Subcutaneous abdominal adipose tissue (tissue), 5 donors: ENCODE results near the gene SRL.
"Not testable (repeated sequence)": the region's sequence is repeated elsewhere in the genome, so short reads cannot be mapped to it uniquely, and the experiment has no call there.

Experiments
- H3K27ac ChIP-seq: one replicate; pipeline ENCODE4 v1.7.0; 2013; ENCODE audit warnings: low read depth, mild to moderate bottlenecking, inconsistent platforms, low read length, moderate library complexity
- H3K27me3 ChIP-seq, 5 donors: one replicate each; pipeline ENCODE4 v1.7.0; 2013; ENCODE audit warnings: low read length in 5 of 5, inconsistent platforms in 1 of 5; ENCODE audit not compliant: control insufficient read depth in 5 of 5, insufficient read depth in 4 of 5
- H3K36me3 ChIP-seq, 5 donors: one replicate each; pipeline ENCODE4 v1.7.0; 2013; ENCODE audit warnings: low read length in 5 of 5; ENCODE audit not compliant: control insufficient read depth in 5 of 5, insufficient read depth in 5 of 5
- H3K4me1 ChIP-seq, 5 donors: one replicate each; pipeline ENCODE4 v1.7.0; 2013; ENCODE audit warnings: low read length in 5 of 5, mild to moderate bottlenecking in 3 of 5, moderate library complexity in 1 of 5; ENCODE audit not compliant: control insufficient read depth in 5 of 5, insufficient read depth in 5 of 5
- H3K4me3 ChIP-seq, 5 donors: one replicate each; pipeline ENCODE4 v1.7.0; 2013; ENCODE audit warnings: low read length in 5 of 5, low read depth in 1 of 5
- H3K9ac ChIP-seq, 5 donors: one replicate each; pipeline ENCODE4 v1.7.0; 2013; ENCODE audit warnings: low read length in 5 of 5, mild to moderate bottlenecking in 4 of 5, moderate library complexity in 3 of 5
- H3K9me3 ChIP-seq, 5 donors: one replicate each; pipeline ENCODE4 v1.7.0; 2013; ENCODE audit warnings: low read length in 5 of 5; ENCODE audit not compliant: control insufficient read depth in 5 of 5
- donor health status: healthy.
- donor health status: healthy.
- donor health status: healthy.
- donor health status: healthy.
- donor health status: healthy.

SRL gene

GRCh38 chr16:4153364-4153763 is 88.5 kb downstream of the SRL start:
- H3K4me1 ChIP-seq, H3K9me3 ChIP-seq, H3K27me3 ChIP-seq, H3K36me3 ChIP-seq, H3K9ac ChIP-seq, H3K27ac ChIP-seq, H3K4me3 ChIP-seq: not testable (repeated sequence)

- H3K9ac ChIP-seq: no peak overlapping the region
- no peaks in the 10 kb centered on the region for H3K4me1 ChIP-seq
- H3K9me3 ChIP-seq: peaks cover 0 to 5% (median 0%) of the 10 kb centered on the region in 5 donors
- no peak overlapping the region for H3K4me3 ChIP-seq
- H3K27me3 ChIP-seq: peaks cover 0 to 8% (median 0%) of the 10 kb centered on the region in 5 donors
- H3K27ac ChIP-seq: no peak overlapping the region
- no peaks in the 10 kb centered on the region for H3K36me3 ChIP-seq
Measured at GRCh38 chr16:4152267-4152666, 89.6 kb downstream of the SRL start.

GRCh38 chr16:4147236-4147635 is 94.6 kb downstream of the SRL start:
- Histone ChIP-seq H3K36me3 (no peaks in the 10 kb centered on the region), H3K9ac (no peak overlapping the region), H3K4me1 (no peaks in the 10 kb centered on the region), H3K27ac (no peak overlapping the region), H3K27me3 (peaks cover 0 to 7% (median 0%) of the 10 kb centered on the region in 5 donors), H3K4me3 (no peak overlapping the region), H3K9me3 (peaks cover 0 to 2% (median 0%) of the 10 kb centered on the region in 5 donors)

- Histone ChIP-seq H3K36me3 (no peaks in the 10 kb centered on the region), H3K27ac (no peak overlapping the region), H3K9ac (no peak overlapping the region), H3K4me1 (no peaks in the 10 kb centered on the region), H3K9me3 (no peaks in the 10 kb centered on the region), H3K27me3 (no peaks in the 10 kb centered on the region), H3K4me3 (no peak overlapping the region)
Measured at GRCh38 chr16:4142268-4142667, 99.6 kb downstream of the SRL start.

- no peak overlapping the region for H3K4me3 ChIP-seq
- no peaks in the 10 kb centered on the region for H3K9me3 ChIP-seq
- H3K4me1 ChIP-seq: no peaks in the 10 kb centered on the region
- no peaks in the 10 kb centered on the region for H3K36me3 ChIP-seq
- H3K27ac ChIP-seq: no peak overlapping the region
- no peak overlapping the region for H3K9ac ChIP-seq
- H3K27me3 ChIP-seq: no peaks in the 10 kb centered on the region
Measured at GRCh38 chr16:4141604-4142003, 100.3 kb downstream of the SRL start.

GRCh38 chr16:4140652-4141051 is 101.2 kb downstream of the SRL start:
- H3K4me1 ChIP-seq: no peaks in the 10 kb centered on the region
- H3K9me3 ChIP-seq: no peaks in the 10 kb centered on the region
- H3K27me3 ChIP-seq: peaks cover 0 to 6% (median 0%) of the 10 kb centered on the region in 5 donors
- H3K4me3 ChIP-seq: no peak overlapping the region
- no peaks in the 10 kb centered on the region for H3K36me3 ChIP-seq
- H3K27ac ChIP-seq: no peak overlapping the region
- H3K9ac ChIP-seq: no peak overlapping the region

- Histone ChIP-seq H3K9me3 (no peaks in the 10 kb centered on the region), H3K27me3 (peaks cover 0 to 6% (median 0%) of the 10 kb centered on the region in 5 donors), H3K4me1 (no peaks in the 10 kb centered on the region), H3K27ac (no peak overlapping the region), H3K36me3 (no peaks in the 10 kb centered on the region), H3K9ac (no peak overlapping the region), H3K4me3 (no peak overlapping the region)
Measured at GRCh38 chr16:4139968-4140367, 101.9 kb downstream of the SRL start.
